GM23338 (cell line): Measurements from ENCODE around the gene ASGR2. TPM values are rescaled to one million over a fixed set of nuclear protein-coding genes. Genes with fewer than 3 reads are reported as not detected.
A peak's percentile ranks its signal among the peaks of the same experiment; 100 is the strongest.
"Not testable (repeated sequence)": the region's sequence is repeated elsewhere in the genome, so short reads cannot be mapped to it uniquely, and the experiment has no call there.

Experiments used
- ATAC-seq: fragments of 200-7000 bp; cut with Tn5 transposase; 3 replicates; pipeline ENCODE4 v1.9.1; 2020
- DNase-seq: peaks from one replicate; pipeline ENCODE4 v3.0.0-alpha.2; 2015; ENCODE audit warnings: low spot score
- H2AFZ ChIP-seq: fragments of 200-600 bp; sonication (generic); 2 replicates; pipeline ENCODE4 v1.8.0; 2016; ENCODE audit warnings: antibody characterized with exemption, mild to moderate bottlenecking, moderate library complexity
- H3F3A ChIP-seq: fragments of 200-600 bp; sonication (generic); replicated peaks from 2 replicates; pipeline ENCODE4 v1.8.0; 2017; ENCODE audit warnings: antibody characterized with exemption, mixed run types, low read depth
- H3K27ac ChIP-seq: fragments of 200-600 bp; sonication (generic); 2 replicates; pipeline ENCODE4 v1.6.1; 2016; ENCODE audit warnings: low read depth
- H3K27me3 ChIP-seq: fragments of 200-600 bp; sonication (generic); 2 replicates; pipeline ENCODE4 v1.8.0; 2016; ENCODE audit warnings: mild to moderate bottlenecking, mixed run types, moderate library complexity; ENCODE audit not compliant: insufficient read depth
- H3K36me3 ChIP-seq: fragments of 200-600 bp; sonication (generic); 2 replicates; pipeline ENCODE4 v1.8.0; 2016; ENCODE audit warnings: mild to moderate bottlenecking; ENCODE audit not compliant: insufficient read depth
- H3K4me1 ChIP-seq: fragments of 200-600 bp; sonication (generic); 2 replicates; pipeline ENCODE4 v1.8.0; 2016; ENCODE audit warnings: mild to moderate bottlenecking, moderate library complexity; ENCODE audit not compliant: insufficient read depth
- H3K4me2 ChIP-seq: fragments of 200-600 bp; sonication (generic); 2 replicates; pipeline ENCODE4 v1.7.1; 2017; ENCODE audit warnings: mixed run types
- H3K4me3 ChIP-seq: fragments of 200-600 bp; sonication (generic); 2 replicates; pipeline ENCODE4 v1.6.1; 2016; ENCODE audit warnings: mixed run types
- H3K79me2 ChIP-seq: fragments of 200-600 bp; sonication (generic); replicated peaks from 2 replicates; pipeline ENCODE4 v1.8.0; 2017; ENCODE audit warnings: mild to moderate bottlenecking; ENCODE audit not compliant: insufficient read depth
- H3K9me2 ChIP-seq: fragments of 200-600 bp; sonication (generic); 2 replicates; pipeline ENCODE4 v1.8.0; 2017; ENCODE audit not compliant: insufficient read depth
- H4K20me1 ChIP-seq: fragments of 200-600 bp; sonication (generic); replicated peaks from 2 replicates; pipeline ENCODE4 v1.8.0; 2017; ENCODE audit warnings: mild to moderate bottlenecking; ENCODE audit not compliant: insufficient read depth
- H3K27ac Mint-ChIP-seq: 2 replicates; pipeline ENCODE4 v1.8.0; 2020; ENCODE audit warnings: inconsistent platforms, mild to moderate bottlenecking, moderate library complexity, mixed read lengths
- H3K27me3 Mint-ChIP-seq: 3 replicates; pipeline ENCODE4 v1.8.0; 2022; ENCODE audit warnings: low read depth, mild to moderate bottlenecking, moderate library complexity, mixed read lengths, inconsistent platforms; ENCODE audit not compliant: insufficient read depth, poor library complexity
- H3K36me3 Mint-ChIP-seq: 3 replicates; pipeline ENCODE4 v1.8.0; 2021; ENCODE audit warnings: low read depth, mild to moderate bottlenecking, inconsistent platforms, moderate library complexity, mixed read lengths
- H3K4me1 Mint-ChIP-seq: 3 replicates; pipeline ENCODE4 v1.8.0; 2020; ENCODE audit warnings: mild to moderate bottlenecking, inconsistent platforms, mixed read lengths
- H3K4me3 Mint-ChIP-seq: 3 replicates; pipeline ENCODE4 v1.8.0; 2021; ENCODE audit warnings: moderate library complexity, mild to moderate bottlenecking, inconsistent platforms, mixed read lengths
- H3K9me3 Mint-ChIP-seq: 3 replicates; pipeline ENCODE4 v1.8.0; 2020; ENCODE audit warnings: moderate library complexity, mild to moderate bottlenecking, inconsistent platforms, mixed read lengths
- POLR2AphosphoS5 ChIP-seq: IDR thresholded peaks from 2 replicates; pipeline ENCODE4 v1.6.1; 2016; ENCODE audit warnings: antibody characterized with exemption, low read depth
- polyA plus RNA-seq: library from polyadenylated mRNA; unstranded; fragments of >200 nt; fragmentation: Nextera tagmentation; extraction: Ambion mirVana; gene quantifications from 2 replicates; pipeline ENCODE4 v1.2.1, GENCODE V29; 2016
- total RNA-seq: library from RNA; depleted of rRNA; stranded (reverse); fragments of >200 nt; shearing (Covaris generic); gene quantifications from 2 replicates; pipeline ENCODE4 v1.2.3, GENCODE V29; 2014
- TF ChIP-seq, protein P1 (sequence below), 2 experiments: fragments of 200-600 bp in 1 of 2; sonication (generic) in 1 of 2; conservative IDR thresholded peaks; 2 replicates each; pipeline versions ENCODE4 v1.5.1 to v1.6.1; 2016 to 2017; ENCODE audit warnings: antibody characterized with exemption in 2 of 2, low read depth in 2 of 2, mild to moderate bottlenecking in 2 of 2, moderate library complexity in 1 of 2

Gene ASGR2
- total and polyA plus RNA-seq, 2 experiments from 2014 or later: 0.97 TPM; not detected in 1

DNA sequence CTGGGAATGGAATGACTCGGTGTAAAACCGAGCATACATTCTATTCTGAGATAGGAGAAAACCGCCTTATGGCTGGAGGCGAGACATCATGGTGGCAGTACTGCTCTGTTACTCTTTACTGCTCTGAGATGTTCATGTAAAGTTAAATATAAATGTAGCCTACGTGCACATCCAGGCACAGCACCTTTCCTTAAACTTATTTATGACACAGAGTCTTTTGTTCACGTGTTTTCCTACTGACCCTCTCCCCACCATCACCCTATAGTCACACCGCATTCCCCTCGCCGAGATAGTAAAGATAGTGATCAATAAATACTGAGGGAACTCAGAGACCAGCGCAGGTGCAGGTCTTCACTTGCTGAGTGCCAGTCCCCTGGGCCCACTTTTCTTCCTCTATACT, 44.9 kb upstream of the ASGR2 start:
- H3K4me3 ChIP-seq, H3K79me2 ChIP-seq, H4K20me1 ChIP-seq, H3K4me1 ChIP-seq, H3K4me1 Mint-ChIP-seq, ATAC-seq, DNase-seq, H3K27ac ChIP-seq, H3K36me3 Mint-ChIP-seq, H3K27ac Mint-ChIP-seq, H3K27me3 ChIP-seq, H3K27me3 Mint-ChIP-seq, H2AFZ ChIP-seq, H3K36me3 ChIP-seq, H3F3A ChIP-seq, H3K9me3 Mint-ChIP-seq, H3K9me2 ChIP-seq, H3K4me3 Mint-ChIP-seq, H3K4me2 ChIP-seq: not testable (repeated sequence)

DNA sequence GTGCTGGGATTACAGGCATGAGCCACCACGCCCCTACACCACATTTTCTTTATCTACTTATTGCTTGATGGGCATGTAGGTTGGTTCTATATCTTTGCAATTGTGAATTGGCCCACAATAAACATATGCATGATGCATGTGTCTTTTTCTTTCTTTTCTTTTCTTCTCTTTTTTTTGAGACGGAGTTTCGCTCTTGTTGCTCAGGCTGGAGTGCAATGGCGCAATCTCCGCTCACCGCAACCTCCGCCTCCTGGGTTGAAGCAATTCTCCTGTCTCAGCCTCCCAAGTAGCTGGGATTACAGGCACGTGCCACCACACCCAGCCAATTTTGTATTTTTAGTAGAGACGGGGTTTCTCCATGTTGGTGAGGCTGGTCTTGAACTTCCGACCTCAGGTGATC, 43.8 kb upstream of the ASGR2 start:
- not testable (repeated sequence) for H3K9me2 ChIP-seq, H3K79me2 ChIP-seq, H3K27me3 ChIP-seq, H3K4me1 ChIP-seq, H3K36me3 Mint-ChIP-seq, DNase-seq, H3K27ac ChIP-seq, H4K20me1 ChIP-seq, H3K27me3 Mint-ChIP-seq, H3K36me3 ChIP-seq, H3K4me2 ChIP-seq, H2AFZ ChIP-seq, H3K4me3 ChIP-seq, ATAC-seq, H3K9me3 Mint-ChIP-seq, H3K27ac Mint-ChIP-seq, H3K4me3 Mint-ChIP-seq, H3F3A ChIP-seq, H3K4me1 Mint-ChIP-seq

DNA sequence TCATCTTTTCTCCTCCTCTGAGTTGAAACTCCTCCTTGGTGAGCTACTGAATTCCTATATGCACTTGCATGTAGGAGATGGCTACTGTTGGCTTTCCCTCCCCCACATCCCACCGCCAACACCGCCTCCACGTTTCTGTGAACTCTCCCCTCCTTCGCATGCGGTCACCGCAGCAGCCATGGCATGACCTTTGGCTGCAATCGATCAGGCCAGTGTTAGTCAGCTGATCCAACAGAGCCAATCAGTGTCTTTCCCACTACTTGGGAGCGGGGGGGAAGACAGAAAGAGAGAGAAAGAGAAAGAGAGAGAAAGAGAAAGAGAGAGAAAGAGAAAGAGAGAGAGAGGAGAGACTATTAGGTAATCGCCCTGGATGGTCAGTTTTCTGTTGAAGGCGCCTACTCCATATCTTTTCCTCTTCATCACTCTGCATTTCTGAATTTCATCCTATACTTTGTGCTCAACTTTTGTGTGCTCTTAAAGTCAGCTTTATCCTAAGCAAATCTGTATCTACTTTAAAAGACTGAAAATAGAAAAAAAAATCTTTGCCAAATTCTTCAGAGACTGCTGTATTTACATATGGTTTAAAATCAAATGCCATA, 41.8 kb upstream of the ASGR2 start:
- Mint-ChIP-seq H3K4me1 (no peaks in the 10 kb centered on the region), H3K9me3 (no peaks in the 10 kb centered on the region; the same call in 2 of the 3 replicates), H3K27ac (no peak overlapping the region), H3K36me3 (no peaks in the 10 kb centered on the region), H3K4me3 (no peak overlapping the region), H3K27me3 (peaks cover 1% of the 10 kb centered on the region)
- no peak for DNase-seq
- no peak for TF ChIP-seq POLR2AphosphoS5
- no peaks in the 10 kb centered on the region for H3K4me1 ChIP-seq
- 0 out of 2 replicates have a peak overlapping the region, but pooled peaks have one; percentile 0 for H2AFZ ChIP-seq
- no peak overlapping the region for H3K27ac ChIP-seq
- H3K27me3 ChIP-seq: no peaks in the 10 kb centered on the region
- no peaks in the 10 kb centered on the region for H3K79me2 ChIP-seq
- H3K36me3 ChIP-seq: no peaks in the 10 kb centered on the region
- no peaks in the 10 kb centered on the region for H3K9me2 ChIP-seq
- no peak overlapping the region for H3K4me3 ChIP-seq
- no peaks in the 10 kb centered on the region for H3F3A ChIP-seq
- ATAC-seq: no peak
- no peak overlapping the region for H3K4me2 ChIP-seq
- no peaks in the 10 kb centered on the region for H4K20me1 ChIP-seq

DNA sequence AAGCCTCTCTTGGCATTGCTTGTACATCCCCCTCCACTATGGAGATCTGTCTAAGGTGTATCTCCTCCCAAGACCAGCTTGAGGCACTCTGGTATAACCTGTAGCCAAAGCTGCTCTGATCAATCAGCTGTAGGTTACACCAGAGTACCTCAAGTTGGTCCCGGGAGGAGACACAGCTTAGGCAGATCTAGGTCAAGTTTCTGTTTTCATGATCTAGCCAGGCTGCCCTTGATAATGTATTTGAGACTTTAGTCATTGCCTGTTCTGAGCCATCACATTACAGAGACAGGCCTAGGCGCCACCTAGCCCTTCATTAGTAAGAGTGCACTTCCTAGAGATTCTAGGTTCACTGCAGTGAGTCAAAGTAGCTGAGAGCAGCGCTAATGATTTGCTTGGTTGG, 33.1 kb upstream of the ASGR2 start:
- Histone ChIP-seq H3K36me3 (no peaks in the 10 kb centered on the region), H4K20me1 (no peaks in the 10 kb centered on the region), H2AFZ (no peak overlapping the region), H3K4me3 (no peak overlapping the region), H3F3A (no peaks in the 10 kb centered on the region; the same call in 1 of the 2 replicates), H3K27ac (no peak overlapping the region), H3K4me2 (no peak overlapping the region), H3K9me2 (no peaks in the 10 kb centered on the region), H3K4me1 (peaks cover 16% of the 10 kb centered on the region), H3K79me2 (no peaks in the 10 kb centered on the region), H3K27me3 (no peaks in the 10 kb centered on the region)
- H3K27ac Mint-ChIP-seq: no peak overlapping the region
- no peak for TF ChIP-seq POLR2AphosphoS5
- TF ChIP-seq, protein P1, sequence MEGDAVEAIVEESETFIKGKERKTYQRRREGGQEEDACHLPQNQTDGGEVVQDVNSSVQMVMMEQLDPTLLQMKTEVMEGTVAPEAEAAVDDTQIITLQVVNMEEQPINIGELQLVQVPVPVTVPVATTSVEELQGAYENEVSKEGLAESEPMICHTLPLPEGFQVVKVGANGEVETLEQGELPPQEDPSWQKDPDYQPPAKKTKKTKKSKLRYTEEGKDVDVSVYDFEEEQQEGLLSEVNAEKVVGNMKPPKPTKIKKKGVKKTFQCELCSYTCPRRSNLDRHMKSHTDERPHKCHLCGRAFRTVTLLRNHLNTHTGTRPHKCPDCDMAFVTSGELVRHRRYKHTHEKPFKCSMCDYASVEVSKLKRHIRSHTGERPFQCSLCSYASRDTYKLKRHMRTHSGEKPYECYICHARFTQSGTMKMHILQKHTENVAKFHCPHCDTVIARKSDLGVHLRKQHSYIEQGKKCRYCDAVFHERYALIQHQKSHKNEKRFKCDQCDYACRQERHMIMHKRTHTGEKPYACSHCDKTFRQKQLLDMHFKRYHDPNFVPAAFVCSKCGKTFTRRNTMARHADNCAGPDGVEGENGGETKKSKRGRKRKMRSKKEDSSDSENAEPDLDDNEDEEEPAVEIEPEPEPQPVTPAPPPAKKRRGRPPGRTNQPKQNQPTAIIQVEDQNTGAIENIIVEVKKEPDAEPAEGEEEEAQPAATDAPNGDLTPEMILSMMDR (conservative IDR thresholded peaks at IDR 0.05; ENCODE audit: low read depth in 2 of 2): peak in 1 of 2 experiments; percentile 39; a peak in 2 of 4 replicates
- peak; percentile 43; the same call in 2 of the 3 replicates for ATAC-seq
- H3K36me3 Mint-ChIP-seq: no peaks in the 10 kb centered on the region
- H3K4me1 Mint-ChIP-seq: peaks cover 15% of the 10 kb centered on the region
- H3K9me3 Mint-ChIP-seq: no peaks in the 10 kb centered on the region; the same call in 2 of the 3 replicates
- DNase-seq: no peak
- no peak overlapping the region for H3K4me3 Mint-ChIP-seq
- peaks cover 4% of the 10 kb centered on the region for H3K27me3 Mint-ChIP-seq
